ENCODE measurements around the gene SNX33.

The SNX33 gene

DNA sequence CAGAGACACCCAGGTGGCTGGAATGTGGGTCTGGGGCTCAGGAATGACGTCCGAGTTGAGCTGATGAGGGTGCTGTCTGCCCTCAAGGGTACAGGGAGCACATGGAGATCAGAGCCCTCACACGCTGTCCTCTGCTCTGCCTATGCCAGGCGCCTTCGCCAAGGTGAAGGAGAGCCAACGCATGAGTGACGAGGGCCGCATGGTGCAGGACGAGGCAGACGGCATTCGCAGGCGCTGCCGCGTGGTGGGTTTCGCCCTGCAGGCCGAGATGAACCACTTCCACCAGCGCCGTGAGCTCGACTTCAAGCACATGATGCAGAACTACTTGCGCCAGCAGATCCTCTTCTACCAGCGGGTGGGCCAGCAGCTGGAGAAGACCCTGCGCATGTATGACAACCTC is 9.1 kb downstream of the SNX33 start:
- Mint-ChIP-seq H3K9me3 (no peaks in the 10 kb centered on the region), H3K36me3 (ENCODE audit: low read depth) (peaks cover 11% of the 10 kb centered on the region), H3K27ac (no peak overlapping the region), H3K4me1 (peaks cover 30% of the 10 kb centered on the region), H3K4me3 (no peak overlapping the region), H3K27me3 (ENCODE audit: low read depth, poor library complexity) (no peaks in the 10 kb centered on the region)
- TF ChIP-seq, protein P1, sequence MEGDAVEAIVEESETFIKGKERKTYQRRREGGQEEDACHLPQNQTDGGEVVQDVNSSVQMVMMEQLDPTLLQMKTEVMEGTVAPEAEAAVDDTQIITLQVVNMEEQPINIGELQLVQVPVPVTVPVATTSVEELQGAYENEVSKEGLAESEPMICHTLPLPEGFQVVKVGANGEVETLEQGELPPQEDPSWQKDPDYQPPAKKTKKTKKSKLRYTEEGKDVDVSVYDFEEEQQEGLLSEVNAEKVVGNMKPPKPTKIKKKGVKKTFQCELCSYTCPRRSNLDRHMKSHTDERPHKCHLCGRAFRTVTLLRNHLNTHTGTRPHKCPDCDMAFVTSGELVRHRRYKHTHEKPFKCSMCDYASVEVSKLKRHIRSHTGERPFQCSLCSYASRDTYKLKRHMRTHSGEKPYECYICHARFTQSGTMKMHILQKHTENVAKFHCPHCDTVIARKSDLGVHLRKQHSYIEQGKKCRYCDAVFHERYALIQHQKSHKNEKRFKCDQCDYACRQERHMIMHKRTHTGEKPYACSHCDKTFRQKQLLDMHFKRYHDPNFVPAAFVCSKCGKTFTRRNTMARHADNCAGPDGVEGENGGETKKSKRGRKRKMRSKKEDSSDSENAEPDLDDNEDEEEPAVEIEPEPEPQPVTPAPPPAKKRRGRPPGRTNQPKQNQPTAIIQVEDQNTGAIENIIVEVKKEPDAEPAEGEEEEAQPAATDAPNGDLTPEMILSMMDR (IDR thresholded peaks at IDR 0.05) = no peak
- DNase-seq = no peak

DNA sequence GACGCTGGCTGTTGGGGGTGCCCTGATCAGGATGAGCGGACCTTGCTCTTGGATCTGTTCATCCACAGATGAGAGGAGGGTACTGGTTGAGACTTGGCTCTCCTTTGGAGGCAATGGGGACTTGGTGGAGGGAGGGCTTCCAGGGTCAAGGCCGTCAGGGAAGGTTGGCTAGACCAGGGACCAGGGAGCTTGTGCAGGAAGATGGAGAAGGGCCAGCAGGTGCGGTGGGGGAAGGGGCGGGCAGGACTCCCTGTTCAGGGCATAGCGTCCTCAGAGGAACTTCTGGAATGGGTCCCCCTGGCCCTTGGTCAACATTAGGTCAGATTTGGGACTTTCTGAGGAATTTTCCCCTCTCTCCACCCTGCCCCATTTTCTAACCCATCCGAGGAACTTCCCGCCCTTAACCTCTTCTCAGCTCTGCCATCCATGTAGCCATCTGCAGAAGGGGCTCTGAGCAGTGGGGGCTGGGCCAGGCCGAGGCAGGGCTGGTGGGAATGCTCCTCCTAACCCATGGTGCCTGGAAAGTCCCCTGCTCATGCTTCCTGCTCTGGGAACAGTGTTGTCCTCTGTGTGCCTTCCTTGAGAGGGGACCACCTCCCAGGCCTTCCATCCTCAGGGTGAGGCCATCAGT is 11.5 kb downstream of the SNX33 start:
- H3K9me3 Mint-ChIP-seq = no peaks in the 10 kb centered on the region
- H3K36me3 Mint-ChIP-seq (ENCODE audit: low read depth) = peaks cover 8% of the 10 kb centered on the region
- peaks cover 11% of the 10 kb centered on the region for H3K4me1 Mint-ChIP-seq
- TF ChIP-seq, protein P1 (IDR thresholded peaks at IDR 0.05) = no peak
- no peak overlapping the region for H3K27ac Mint-ChIP-seq
- no peak overlapping the region for H3K4me3 Mint-ChIP-seq
- no peak for DNase-seq
- H3K27me3 Mint-ChIP-seq (ENCODE audit: low read depth, poor library complexity) = peaks cover 4% of the 10 kb centered on the region

DNA sequence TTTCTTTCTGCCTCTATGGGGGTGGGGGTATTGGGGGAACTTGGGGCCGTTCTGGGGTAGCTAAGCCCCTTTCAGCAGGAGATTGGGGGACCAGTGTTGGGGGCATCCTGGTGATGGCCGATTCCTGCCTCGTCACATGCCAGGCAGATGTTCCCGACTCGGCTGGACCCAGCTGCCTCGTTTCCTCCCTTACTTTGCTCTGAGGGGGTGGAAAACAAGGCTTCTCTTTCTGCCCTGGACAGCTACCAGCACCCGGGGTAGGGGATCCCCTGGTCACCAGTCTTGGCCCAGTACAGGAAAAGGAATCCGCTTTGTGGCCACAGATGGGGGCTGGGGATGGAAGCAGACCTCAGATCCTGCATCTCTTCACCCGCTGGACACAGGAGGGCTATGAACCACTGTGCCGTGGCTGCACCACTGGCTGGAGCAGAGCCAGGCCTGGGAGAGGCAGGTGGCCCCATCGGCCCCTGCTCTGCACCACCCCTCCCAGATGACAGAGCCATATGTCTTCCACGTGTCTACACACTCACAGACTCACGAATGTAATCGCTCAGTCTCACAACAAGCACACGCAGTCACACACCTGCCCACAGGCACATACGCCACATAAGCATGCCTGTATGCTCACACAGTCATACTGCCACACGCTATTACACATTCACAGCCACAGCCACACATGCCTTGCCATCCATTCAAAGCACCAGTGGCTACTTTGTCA is 12.4 kb downstream of the SNX33 start:
- peaks cover 11% of the 10 kb centered on the region for H3K4me1 Mint-ChIP-seq
- peaks cover 8% of the 10 kb centered on the region for H3K36me3 Mint-ChIP-seq (ENCODE audit: low read depth)
- no peak for DNase-seq
- TF ChIP-seq, protein P1 (IDR thresholded peaks at IDR 0.05) = no peak
- no peak overlapping the region for H3K4me3 Mint-ChIP-seq
- no peaks in the 10 kb centered on the region for H3K9me3 Mint-ChIP-seq
- H3K27me3 Mint-ChIP-seq (ENCODE audit: low read depth, poor library complexity) = peaks cover 7% of the 10 kb centered on the region
- H3K27ac Mint-ChIP-seq = peak overlapping the region; percentile 84

DNA sequence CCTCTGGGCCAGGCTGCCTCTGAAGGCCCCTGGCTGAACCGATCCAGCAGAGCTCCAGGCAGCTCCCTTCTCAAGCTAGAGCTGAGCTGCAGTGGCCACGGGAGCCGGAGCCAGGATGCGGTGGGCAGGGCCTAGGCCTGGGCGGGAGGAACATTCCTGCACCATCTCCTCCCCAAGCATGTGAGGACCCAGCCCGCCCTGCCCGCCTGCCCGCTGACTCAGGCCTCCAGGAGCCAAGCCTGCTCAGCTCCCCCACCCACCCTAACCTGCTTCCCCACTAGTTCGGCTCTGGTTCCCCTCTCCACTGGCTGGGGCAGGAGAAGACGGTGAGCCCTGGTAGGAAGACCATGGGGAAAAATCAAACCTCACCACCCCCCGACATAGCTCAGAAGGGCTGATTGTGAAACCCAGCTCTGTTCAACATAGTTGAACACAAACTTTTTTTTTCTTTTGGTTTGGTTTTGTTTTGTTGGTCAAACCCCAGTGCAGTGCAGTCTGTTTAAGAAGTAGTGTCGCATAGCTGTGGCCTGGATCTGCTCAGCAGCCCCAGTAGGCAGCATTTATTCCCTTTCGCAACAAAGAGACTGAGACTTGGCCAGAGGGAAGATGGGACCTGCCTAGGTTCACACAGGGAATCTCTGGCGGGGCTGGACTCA is 13.5 kb downstream of the SNX33 start:
- H3K4me1 Mint-ChIP-seq = peaks cover 10% of the 10 kb centered on the region
- H3K4me3 Mint-ChIP-seq = no peak overlapping the region
- peaks cover 11% of the 10 kb centered on the region for H3K36me3 Mint-ChIP-seq (ENCODE audit: low read depth)
- DNase-seq = peak; percentile 40
- TF ChIP-seq, protein P1 (IDR thresholded peaks at IDR 0.05) = no peak
- no peaks in the 10 kb centered on the region for H3K9me3 Mint-ChIP-seq
- H3K27me3 Mint-ChIP-seq (ENCODE audit: low read depth, poor library complexity) = peaks cover 11% of the 10 kb centered on the region
- no peak overlapping the region for H3K27ac Mint-ChIP-seq

DNA sequence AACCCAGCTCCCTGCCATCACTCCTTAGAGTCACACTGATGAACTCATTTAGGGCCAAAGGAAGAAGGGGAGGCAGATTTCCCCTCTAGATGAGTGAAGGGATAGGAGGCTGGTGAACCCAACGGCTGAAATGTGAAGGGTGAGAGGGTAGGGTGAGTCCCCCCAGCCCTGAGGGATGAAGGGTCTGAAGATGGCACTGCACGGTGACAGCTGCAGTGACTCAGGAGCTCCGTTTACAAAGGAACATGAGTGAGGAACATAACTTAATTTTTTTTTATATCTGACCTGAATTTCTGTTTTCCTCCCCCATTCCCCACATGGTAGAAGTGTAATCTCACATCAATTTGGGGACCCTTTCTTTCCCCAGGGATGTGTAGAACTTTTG is 14.0 kb downstream of the SNX33 start:
- Mint-ChIP-seq H3K27ac (no peak overlapping the region), H3K36me3 (ENCODE audit: low read depth) (peaks cover 6% of the 10 kb centered on the region)

More for the DNA sequence above, 14.0 kb downstream of the SNX33 start:
- H3K4me3 Mint-ChIP-seq = no peak overlapping the region
- DNase-seq = no peak
- H3K9me3 Mint-ChIP-seq = no peaks in the 10 kb centered on the region
- peaks cover 10% of the 10 kb centered on the region for H3K4me1 Mint-ChIP-seq
- TF ChIP-seq, protein P1 (IDR thresholded peaks at IDR 0.05) = no peak
- peaks cover 11% of the 10 kb centered on the region for H3K27me3 Mint-ChIP-seq (ENCODE audit: low read depth, poor library complexity)
